HK-2 (cell line): ENCODE measurements around the gene RIPOR2.

Source experiments
- DNase-seq: peaks from one replicate; pipeline ENCODE4 v3.0.0-alpha.2; 2018; ENCODE audit not compliant: unreplicated experiment

The RIPOR2 gene

GRCh38 chr6:24848461-24848860 lies 87.3 kb downstream of the RIPOR2 start:
- DNase-seq: no peak

DNA sequence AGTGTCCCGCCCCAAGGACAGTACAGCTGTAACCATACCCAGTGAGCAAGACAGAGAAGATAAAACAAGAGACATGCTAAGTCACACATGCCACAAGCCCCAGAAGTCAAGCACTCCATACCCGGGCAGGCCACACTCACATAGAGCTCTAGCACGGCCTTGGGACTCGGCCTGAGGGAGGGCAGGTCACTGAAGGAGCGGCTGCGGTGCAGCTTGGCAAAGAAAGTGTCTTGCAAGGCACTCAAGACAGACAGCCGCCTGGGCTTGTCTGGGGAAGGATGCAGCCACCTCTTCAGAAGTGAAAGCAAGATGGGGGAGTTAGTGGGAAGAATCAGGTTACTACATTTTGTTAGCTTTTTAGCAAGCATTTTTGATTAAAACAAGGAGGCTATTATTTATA lies 88.4 kb downstream of the RIPOR2 start:
- no peak for DNase-seq

DNA sequence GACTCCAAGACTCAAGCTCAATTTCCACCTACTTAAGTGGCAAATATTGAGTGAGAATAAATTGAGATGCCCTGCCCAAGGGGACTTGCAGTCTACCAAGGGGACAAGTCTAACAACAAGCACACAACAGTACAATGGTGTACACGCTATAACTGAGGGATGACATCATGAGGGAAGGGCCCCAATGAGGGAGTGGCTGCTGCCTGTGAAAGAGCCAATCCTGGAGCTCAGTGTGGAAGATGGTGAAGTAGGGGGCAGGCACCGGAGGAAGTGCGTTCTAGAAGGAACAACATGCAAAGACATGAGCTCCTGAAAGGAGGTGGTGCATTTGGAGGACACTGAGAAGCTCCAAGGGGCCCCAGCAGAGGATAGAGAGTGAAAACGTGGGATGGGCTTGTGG lies 90.2 kb downstream of the RIPOR2 start:
- no peak for DNase-seq

- DNase-seq: peak; percentile 7
Measured at GRCh38 chr6:24844903-24845302, 90.9 kb downstream of the RIPOR2 start.

GRCh38 chr6:24844061-24844460 lies 91.7 kb downstream of the RIPOR2 start:
- DNase-seq: no peak

- no peak for DNase-seq
Measured at GRCh38 chr6:24840187-24840586, 95.6 kb downstream of the RIPOR2 start.

DNA sequence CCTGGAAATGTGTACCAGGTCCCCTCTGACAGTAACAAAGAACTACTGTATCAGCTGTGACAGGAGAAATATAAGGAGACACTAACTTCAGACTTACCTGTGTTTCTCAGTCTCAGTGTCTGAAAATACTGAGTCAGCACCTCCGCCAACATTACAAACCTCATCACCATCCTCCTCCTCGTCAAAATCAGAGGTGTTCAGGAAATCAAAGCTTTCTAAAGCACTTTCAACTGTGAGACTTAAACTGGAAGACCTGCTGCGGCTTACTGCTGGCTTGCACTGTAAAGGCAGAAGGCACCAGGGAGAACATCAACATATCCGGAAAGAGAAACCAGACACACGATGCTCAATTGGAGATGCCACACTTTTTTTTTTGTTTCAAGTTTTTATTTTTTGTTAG lies 96.8 kb downstream of the RIPOR2 start:
- DNase-seq: no peak

DNA sequence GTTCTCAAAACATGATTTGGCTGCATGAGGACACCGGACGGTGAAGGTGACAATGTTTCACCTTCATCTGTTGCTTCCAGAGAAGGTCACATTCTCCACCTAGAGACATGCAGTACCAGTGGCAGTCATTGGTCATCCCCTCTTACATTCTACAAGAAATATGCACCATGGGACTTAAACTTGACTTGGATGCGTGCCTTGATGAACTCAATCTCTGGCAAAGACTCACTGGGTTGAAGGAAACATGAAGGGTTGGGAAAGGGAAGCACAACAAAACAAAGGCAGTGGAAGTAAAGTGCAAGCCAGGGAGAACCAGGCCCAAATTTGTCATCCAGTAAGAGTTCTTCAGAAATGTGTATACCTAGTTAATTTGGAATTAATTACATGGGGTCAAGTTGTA lies 97.7 kb downstream of the RIPOR2 start:
- DNase-seq: no peak

GRCh38 chr6:24836109-24836508 lies 99.7 kb downstream of the RIPOR2 start:
- no peak for DNase-seq

- no peak for DNase-seq
Measured at GRCh38 chr6:24833711-24834386, 101.9 kb downstream of the RIPOR2 start.

DNA sequence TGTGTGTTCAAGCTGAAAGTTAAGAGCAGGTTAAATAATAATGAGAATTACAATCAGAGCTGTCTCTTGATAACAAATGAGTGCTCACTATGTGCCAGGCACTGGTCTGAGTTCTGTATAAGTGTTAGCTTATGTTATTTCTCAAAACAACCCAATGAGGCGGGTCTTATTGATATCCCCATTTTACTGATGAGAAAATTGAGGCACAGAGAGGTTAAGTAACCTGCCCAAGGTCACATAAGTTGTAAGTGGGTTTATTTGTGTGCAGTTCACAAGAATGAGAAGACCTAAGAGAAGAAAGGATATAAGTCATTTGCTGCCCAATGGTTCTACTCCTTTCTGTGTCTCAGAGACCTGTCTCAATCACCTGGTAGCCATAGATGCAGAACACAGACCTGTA lies 103.0 kb downstream of the RIPOR2 start:
- no peak for DNase-seq

DNA sequence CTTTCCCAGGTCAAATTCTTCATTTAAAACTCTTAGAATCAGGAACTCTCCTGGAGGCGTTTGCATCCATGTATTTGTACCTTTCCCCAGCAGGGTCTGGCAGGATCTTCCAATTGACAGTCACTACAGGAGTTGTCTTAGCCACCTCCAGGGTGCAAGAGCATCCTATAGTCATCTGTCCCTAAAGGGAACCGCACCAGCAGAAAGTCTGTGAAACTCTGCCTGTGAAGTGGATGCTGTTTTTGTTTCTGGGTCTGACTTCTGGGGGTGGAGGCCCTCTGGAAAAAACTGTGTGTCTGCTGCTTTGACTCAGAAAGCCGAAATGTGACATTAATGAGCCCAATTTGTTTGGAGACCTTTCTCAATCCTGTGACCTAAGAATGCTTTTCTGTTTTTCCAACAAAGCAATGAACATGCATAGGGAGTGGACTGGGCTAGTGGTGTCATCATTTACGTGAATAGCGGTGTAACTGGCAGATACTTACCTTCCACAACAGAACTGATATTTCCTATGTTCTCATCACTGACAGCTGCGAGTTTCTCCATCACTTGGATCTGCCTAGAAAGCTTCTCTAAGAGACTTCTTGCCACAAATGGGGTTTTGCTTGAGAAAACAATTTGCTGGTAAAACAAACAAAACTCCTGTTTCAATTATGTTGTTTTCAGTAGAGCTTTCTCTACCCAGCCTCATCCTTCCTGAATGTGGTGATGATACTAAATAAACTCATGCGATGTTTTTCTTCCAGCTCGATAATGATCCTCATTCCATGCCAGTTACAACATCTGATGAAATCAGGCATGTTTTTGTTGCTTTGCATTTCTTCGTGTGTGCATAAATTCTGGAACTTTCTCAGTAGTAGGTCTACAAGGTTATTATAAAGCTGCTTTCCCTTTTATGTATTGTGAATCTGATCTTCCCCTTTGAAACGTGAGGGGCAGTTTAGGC lies 103.7 kb downstream of the RIPOR2 start:
- DNase-seq: no peak

GRCh38 chr6:24829657-24830056 lies 106.1 kb downstream of the RIPOR2 start:
- no peak for DNase-seq

DNA sequence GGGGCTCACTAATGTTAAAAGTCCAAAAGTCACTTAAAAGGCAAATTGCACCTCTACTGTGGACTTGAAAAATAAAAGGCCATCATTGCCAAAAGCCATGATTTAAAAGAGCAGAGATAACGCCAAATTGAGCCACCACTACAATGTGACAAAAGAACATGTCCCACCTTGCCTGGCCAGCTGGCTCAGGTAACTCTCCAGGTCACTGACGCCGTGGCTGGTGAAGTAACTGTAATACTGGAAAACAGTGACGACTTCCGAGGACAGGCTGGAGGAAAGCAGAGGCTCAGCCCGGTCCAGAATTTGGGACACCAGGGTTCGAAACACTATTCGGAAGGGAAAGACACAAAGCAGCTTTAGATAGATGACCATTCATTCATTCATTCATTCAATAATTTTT lies 107.8 kb downstream of the RIPOR2 start:
- DNase-seq: no peak

- no peak for DNase-seq
Measured at GRCh38 chr6:24827162-24827561, 108.6 kb downstream of the RIPOR2 start.

DNA sequence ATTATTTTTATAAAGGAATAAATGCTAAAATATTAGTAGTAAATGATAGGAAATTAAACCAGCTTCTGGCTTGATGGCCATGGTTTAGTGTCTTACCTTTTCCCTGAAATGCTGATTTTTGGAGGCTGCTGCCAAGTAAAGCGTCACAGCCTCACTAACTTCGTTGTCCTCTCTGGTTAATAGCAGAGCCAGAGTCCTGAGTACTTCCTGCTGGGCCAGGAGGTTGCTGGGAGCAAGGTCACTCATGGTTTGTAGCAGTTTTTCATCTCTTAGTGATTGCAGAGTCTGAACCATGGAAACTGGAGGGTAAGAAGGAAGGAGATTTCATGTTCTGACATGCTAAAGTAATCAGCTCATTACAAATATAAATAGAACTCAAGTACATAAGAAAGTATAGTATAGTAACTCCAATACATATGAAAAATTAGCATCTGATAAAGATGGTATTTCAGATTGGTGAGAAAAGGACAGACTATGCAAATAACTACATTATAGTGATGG lies 110.6 kb downstream of the RIPOR2 start:
- no peak for DNase-seq

DNA sequence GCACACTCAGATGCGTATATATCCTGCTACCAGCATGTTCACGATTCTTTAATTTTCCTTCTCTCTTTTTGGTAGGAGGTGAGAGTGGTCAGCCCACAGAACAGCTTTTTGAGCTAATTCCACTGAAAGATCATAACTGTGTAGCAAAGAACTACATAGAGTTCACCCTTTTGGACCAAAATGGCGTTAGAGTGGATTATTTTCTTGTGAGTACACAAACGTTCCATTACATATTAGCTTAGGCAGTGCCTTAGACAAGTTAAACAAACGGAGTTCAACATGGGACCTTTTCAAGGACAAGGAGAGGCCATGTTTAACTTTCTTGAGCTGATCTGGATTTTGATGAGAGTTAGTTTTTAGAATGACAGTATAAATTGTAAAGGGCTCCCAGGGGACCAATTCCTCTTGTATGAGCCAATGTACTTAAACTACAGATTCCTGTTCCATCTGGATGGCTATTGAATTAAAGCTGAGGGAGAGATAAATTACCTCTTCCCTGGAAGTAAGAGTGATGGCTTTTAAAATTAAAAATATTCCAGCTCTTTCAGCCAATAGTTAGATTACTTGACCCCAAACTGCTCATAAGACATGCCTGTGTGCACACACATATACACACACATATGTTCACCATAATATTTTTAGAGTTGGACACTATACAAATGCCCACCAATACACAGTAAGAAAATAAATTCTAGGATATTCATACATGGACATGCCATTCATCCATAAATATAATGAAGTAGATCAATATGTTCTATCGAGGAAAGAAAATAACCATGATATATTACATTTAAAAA lies 111.4 kb downstream of the RIPOR2 start:
- DNase-seq: no peak

- no peak for DNase-seq
Measured at GRCh38 chr6:24823185-24823584, 112.6 kb downstream of the RIPOR2 start.

GRCh38 chr6:24822696-24823095 lies 113.1 kb downstream of the RIPOR2 start:
- DNase-seq: no peak

DNA sequence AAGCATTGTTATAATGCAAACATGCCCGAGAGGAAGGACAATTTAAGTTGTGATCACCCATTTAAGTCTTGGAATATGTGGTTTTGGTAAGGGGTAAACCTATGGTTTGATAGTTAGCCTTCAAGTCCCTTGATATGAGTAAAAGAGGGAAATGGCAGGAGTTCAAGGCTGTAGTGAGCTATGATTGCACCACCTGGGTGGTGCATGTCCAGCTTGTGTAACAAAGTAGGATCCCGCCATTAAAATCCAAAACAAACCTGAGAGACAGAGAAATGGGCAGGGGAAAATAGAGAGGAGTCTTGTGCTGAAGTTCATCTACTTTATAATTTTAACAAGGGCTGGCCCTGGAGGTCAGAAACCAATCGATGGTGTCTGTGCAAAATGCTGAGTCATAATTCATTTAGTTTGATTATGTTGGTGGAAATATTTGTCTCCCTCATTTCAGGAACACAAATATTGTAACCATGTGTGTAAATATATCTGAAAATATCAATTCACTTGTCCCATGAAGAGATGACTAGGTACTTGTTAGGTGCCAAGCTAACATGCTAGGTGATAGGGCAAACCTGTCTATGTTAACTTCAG lies 113.8 kb downstream of the RIPOR2 start:
- DNase-seq: no peak

GRCh38 chr6:24818346-24818745 lies 117.4 kb downstream of the RIPOR2 start:
- no peak for DNase-seq

GRCh38 chr6:24809728-24810127 lies 126.0 kb downstream of the RIPOR2 start:
- DNase-seq: no peak
